ENCODE measurements around the gene TMEM253. TPM values are rescaled to one million over a fixed set of nuclear protein-coding genes. Genes with fewer than 3 reads are reported as not detected.
A peak's percentile ranks its signal among the peaks of the same experiment; 100 is the strongest.

The TMEM253 gene
- total RNA-seq, 1 experiment from 2014 or later: not detected

GRCh38 chr14:21084396-21084795 lies 16.5 kb upstream of the TMEM253 start:
- H3K27ac ChIP-seq (ENCODE audit: low read length): no peak overlapping the region
- no peaks in the 10 kb centered on the region for H3K9me3 ChIP-seq (ENCODE audit: low read length)
- no peak overlapping the region for H3K4me3 ChIP-seq (ENCODE audit: low read length)
- no peaks in the 10 kb centered on the region for H3K36me3 ChIP-seq (ENCODE audit: low read depth, low read length)
- no TSS peak for BruUV-seq (replicated peaks)
- ATAC-seq (no peak), DNase-seq (no peak)
- H3K9me2 ChIP-seq (replicated peaks; ENCODE audit: low read length): no peaks in the 10 kb centered on the region
- no peaks in the 10 kb centered on the region for H3K79me2 ChIP-seq (ENCODE audit: low read length)
- H3K9ac ChIP-seq (ENCODE audit: low read length): no peak overlapping the region
- no peaks in the 10 kb centered on the region for H3F3A ChIP-seq (ENCODE audit: low read length, unreplicated experiment)
- no peak overlapping the region for H2AFZ ChIP-seq (ENCODE audit: low read length)
- H4K20me1 ChIP-seq (ENCODE audit: low read length): no peaks in the 10 kb centered on the region
- POLR2A ChIA-PET (ENCODE audit: unreplicated experiment): no interaction called here
- peaks cover 6% of the 10 kb centered on the region; the same call in 1 of the 2 replicates for H3K27me3 ChIP-seq (ENCODE audit: low read length)
- no peaks in the 10 kb centered on the region for H3K4me1 ChIP-seq (ENCODE audit: insufficient read depth, low read length)
- TF ChIP-seq EZH2 (IDR thresholded peaks at IDR 0.05; ENCODE audit: low read length, unreplicated experiment): no peak
- no peak for TF ChIP-seq CTCF (conservative IDR thresholded peaks at IDR 0.05; ENCODE audit: low read depth, low read length)
- no peak for TF ChIP-seq EZH2phosphoT487 (IDR thresholded peaks at IDR 0.05; ENCODE audit: borderline replicate concordance, low read length)
- CTCF ChIA-PET: no interaction called here
- H3K4me2 ChIP-seq (ENCODE audit: low read length): no peak overlapping the region
- intact Hi-C loops (cut with micrococcal nuclease): no loop called here

DNA sequence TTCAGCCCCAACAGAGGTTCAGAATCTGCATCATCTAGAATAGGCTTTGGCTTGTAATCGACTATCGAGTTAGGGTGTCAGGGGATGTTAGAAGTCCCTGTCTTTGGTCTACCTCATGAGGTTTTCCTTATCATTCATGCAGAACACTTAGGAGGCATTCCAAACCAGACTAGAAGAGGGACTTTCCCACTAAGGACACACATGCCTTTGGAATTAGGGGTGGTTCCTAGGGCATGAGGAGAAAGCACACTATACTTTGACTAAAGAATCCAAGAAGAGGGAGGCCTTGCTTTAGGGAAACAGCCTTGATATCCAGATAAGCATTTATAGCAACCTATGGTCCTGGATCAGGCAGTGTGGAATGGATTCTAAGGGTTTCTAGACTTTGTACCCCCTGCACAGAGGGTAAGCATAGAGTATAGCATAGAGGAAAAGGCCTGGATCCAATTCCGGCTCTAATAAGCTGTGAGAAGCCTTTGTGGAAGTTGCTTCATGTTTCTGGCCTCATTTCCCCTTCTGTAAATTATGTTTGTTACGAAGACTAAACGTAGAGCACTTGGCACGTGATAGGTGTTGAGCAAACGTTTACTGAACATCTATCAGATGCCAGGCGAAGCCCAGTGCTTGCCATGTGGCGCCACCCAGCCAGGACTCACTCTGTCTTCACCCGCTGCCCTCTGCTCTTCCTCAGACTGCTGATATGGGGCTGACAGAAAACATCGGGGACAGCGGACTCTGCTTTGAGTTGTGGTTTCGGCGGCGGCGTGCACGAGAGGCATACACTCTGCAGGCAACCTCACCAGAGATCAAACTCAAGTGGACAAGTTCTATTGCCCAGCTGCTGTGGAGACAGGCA lies 15.6 kb upstream of the TMEM253 start:
- POLR2A ChIA-PET (ENCODE audit: unreplicated experiment): no interaction called here

More for the DNA sequence above, 15.6 kb upstream of the TMEM253 start:
- intact Hi-C loops (cut with micrococcal nuclease): no loop called here
- ATAC-seq: no peak
- no peak overlapping the region for H3K4me3 ChIP-seq (ENCODE audit: low read length)
- no peak overlapping the region for H3K4me2 ChIP-seq (ENCODE audit: low read length)
- no peaks in the 10 kb centered on the region for H3K36me3 ChIP-seq (ENCODE audit: low read depth, low read length)
- no peaks in the 10 kb centered on the region for H3K27me3 ChIP-seq (ENCODE audit: low read length)
- no peak overlapping the region for H2AFZ ChIP-seq (ENCODE audit: low read length)
- CTCF ChIA-PET: interaction anchor here (0.6 kb wide), 1 partner anchor 22 kb away, joined by 3 read pairs; no protein-coding TSS in a partner anchor
- H3F3A ChIP-seq (ENCODE audit: low read length, unreplicated experiment): no peaks in the 10 kb centered on the region
- H3K9me3 ChIP-seq (ENCODE audit: low read length): no peaks in the 10 kb centered on the region
- TF ChIP-seq EZH2 (IDR thresholded peaks at IDR 0.05; ENCODE audit: low read length, unreplicated experiment): no peak
- TF ChIP-seq EZH2phosphoT487 (IDR thresholded peaks at IDR 0.05; ENCODE audit: borderline replicate concordance, low read length): no peak
- TF ChIP-seq CTCF (conservative IDR thresholded peaks at IDR 0.05; ENCODE audit: low read depth, low read length): no peak
- no peaks in the 10 kb centered on the region for H3K79me2 ChIP-seq (ENCODE audit: low read length)
- no TSS peak for BruUV-seq (replicated peaks)
- no peaks in the 10 kb centered on the region for H4K20me1 ChIP-seq (ENCODE audit: low read length)
- H3K9ac ChIP-seq (ENCODE audit: low read length): no peak overlapping the region
- DNase-seq: peak; percentile 20
- H3K4me1 ChIP-seq (ENCODE audit: insufficient read depth, low read length): no peaks in the 10 kb centered on the region
- no peak overlapping the region for H3K27ac ChIP-seq (ENCODE audit: low read length)
- H3K9me2 ChIP-seq (replicated peaks; ENCODE audit: low read length): no peaks in the 10 kb centered on the region

Measured in PC-3 (cell line).